Right kidney (tissue), 9 donors: ENCODE results near the gene GSC.
A peak's percentile ranks its signal among the peaks of the same experiment; 100 is the strongest.
"Not testable (repeated sequence)": the region's sequence is repeated elsewhere in the genome, so short reads cannot be mapped to it uniquely, and the experiment has no call there.

Experiments used
- DNase-seq: peaks from one replicate; pipeline ENCODE4 v3.0.0-alpha.2; 2016
- long read RNA-seq, 8 donors: transcript quantifications; one replicate each; lab custom pipeline, GENCODE V29; 2026

The GSC gene
- long read RNA-seq, donor 1 = 0 reads
- long read RNA-seq, donor 2 = 0 reads
- long read RNA-seq, donor 3 = 0 reads
- long read RNA-seq, donor 4, partial matches to known transcripts = 0 of 1 reads
- long read RNA-seq, donor 4, other reads (novel, unspliced or antisense) = 0 of 1 reads
- long read RNA-seq, donor 5 = 0 reads
- long read RNA-seq, donor 6 = 0 reads
- long read RNA-seq, donor 7 = 0 reads
- long read RNA-seq, donor 8 = 0 reads

DNA sequence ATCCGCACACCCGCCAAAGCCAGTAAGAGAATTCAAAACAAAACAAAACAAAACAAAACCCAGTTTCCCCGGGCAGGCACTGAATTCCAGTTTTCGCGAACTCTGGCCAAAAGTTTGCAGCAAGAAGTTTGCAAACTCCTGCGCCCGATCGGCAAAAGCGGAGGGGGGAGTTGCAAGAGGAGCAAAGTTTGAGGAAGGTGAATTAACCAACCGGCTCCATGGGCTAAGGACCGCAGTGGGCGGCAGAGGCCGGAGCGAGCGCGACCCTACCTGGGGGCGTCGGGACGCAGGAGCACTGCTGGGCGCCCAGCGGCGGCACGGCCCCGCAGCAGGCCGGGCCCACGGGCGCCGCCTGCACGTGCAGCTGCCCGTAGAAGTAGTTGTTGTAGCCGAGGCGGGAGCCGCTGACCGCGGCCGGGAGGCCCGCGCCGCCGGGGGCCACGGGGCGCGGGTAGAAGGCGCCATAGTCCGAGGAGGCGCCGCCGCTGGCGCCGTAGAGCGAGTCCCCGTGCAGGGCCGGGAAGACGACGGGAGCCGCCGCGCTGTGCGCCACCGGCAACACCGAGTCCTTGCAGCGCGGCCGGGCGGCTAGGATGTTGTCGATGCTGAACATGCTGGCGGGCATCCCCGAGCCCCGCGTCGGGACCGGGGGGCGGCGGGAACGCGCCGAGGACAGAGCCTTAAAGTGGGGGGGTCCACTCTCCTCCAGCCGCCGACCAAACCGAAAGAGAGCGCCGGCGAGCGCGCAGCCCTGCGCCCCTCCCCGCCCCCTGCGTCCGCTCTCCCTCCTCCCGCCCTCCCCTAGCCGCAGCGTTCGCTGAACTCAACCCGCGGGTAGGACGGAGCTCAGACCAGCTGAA lies at the start of gene GSC:
Gene GSC (minus strand): TSS at position 723 of the 860 bp plus-strand sequence. CDS start 98 bp downstream, at position 625.
- peak; percentile 89 for DNase-seq

GRCh38 chr14:94819531-94819930 lies 49.6 kb upstream of the GSC start:
- no peak for DNase-seq

DNA sequence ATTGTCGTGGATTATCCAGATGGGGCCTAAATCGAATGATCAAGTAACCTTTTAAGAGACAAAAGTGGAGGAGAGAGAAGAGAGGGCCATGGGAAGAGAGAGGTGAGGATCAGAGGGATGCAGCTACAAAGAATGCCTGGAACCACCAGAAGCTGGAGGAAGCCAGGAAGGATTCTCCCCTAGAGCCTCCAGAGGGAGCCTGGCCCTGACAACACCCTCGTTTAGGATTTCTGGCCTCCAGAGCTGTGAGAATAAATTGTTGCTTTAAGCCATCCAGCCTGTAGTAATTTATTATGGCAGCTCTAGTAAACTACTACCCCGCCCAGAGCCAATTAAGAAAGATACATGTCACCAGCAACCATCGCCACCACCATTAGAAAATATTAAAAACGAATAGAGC lies 46.2 kb upstream of the GSC start:
- no peak for DNase-seq

- DNase-seq = no peak
These were observed 35.9 kb upstream of the GSC start for GRCh38 chr14:94805680-94806288.

GRCh38 chr14:94801225-94801624 lies 31.3 kb upstream of the GSC start:
- no peak for DNase-seq

DNA sequence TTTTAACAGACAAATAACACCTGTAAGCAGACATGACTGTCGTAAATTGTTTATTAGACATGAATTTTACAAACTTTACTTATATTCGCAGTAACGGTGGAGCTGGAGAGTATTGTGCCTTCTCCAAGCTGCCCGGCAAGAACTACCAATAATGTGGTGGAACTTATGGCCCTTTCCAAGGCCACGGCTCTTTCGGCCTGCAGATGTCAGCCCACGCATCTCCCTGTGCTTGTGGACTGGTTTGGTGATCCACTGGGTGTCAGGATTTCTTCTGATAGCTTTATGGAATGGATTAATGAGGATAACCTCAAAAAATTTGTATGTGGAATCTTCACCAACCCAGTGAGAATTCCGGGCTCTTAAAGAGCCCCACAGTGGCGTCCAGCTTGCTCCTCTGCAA lies 30.9 kb upstream of the GSC start:
- DNase-seq = not testable (repeated sequence)

- no peak for DNase-seq
These were observed 28.0 kb upstream of the GSC start for GRCh38 chr14:94797887-94798286.

DNA sequence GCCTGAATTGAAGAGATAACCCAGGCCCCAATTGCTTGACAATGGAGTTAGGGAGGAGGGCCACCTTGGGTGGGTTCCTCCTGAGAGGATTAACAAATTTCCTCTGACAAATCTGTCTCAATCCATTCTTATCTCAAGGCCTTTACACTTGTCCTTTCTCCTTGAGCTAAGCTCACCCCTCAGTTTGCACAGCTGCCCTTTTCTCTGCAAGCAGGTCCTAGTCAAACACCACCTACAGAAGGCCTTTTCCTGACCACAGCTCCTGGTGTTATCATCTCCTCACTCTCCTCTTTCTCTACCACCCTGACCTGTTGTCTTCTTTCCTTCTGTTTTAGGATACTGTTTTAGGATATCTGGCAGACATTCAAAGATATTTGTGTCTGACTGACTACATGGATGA lies 26.4 kb upstream of the GSC start:
- no peak for DNase-seq

GRCh38 chr14:94795372-94795771 lies 25.5 kb upstream of the GSC start:
- DNase-seq = no peak

GRCh38 chr14:94793901-94794300 lies 24.0 kb upstream of the GSC start:
- DNase-seq = no peak

DNA sequence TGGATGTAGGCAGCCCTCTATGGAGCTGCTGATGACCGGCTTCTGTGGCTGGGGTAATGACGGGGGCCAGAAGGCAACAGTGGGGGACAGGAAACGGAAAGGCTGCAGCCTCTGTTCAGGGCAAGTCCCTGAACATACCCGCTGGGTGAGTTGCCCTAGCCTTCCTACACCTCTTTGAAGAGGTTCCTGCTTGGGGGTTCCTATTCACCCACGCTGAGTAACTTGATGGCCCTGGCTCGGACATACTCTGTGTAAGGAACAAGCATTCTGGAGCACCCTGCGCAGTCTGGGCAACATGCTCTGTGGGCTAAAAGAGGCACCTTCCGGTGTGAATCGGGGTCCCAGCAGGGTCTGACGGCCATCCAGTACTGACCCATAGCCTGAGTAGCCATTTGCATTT lies 17.7 kb upstream of the GSC start:
- no peak for DNase-seq

- no peak for DNase-seq
These were observed 17.2 kb upstream of the GSC start for GRCh38 chr14:94787092-94787491.

GRCh38 chr14:94780536-94781399 lies 10.9 kb upstream of the GSC start:
- DNase-seq = no peak

GRCh38 chr14:94779713-94780112 lies 9.8 kb upstream of the GSC start:
- DNase-seq = no peak

- DNase-seq = no peak
These were observed 5.9 kb upstream of the GSC start for GRCh38 chr14:94775871-94776210.

- peak; percentile 54 for DNase-seq
These were observed 5.4 kb upstream of the GSC start for GRCh38 chr14:94775091-94775870.

DNA sequence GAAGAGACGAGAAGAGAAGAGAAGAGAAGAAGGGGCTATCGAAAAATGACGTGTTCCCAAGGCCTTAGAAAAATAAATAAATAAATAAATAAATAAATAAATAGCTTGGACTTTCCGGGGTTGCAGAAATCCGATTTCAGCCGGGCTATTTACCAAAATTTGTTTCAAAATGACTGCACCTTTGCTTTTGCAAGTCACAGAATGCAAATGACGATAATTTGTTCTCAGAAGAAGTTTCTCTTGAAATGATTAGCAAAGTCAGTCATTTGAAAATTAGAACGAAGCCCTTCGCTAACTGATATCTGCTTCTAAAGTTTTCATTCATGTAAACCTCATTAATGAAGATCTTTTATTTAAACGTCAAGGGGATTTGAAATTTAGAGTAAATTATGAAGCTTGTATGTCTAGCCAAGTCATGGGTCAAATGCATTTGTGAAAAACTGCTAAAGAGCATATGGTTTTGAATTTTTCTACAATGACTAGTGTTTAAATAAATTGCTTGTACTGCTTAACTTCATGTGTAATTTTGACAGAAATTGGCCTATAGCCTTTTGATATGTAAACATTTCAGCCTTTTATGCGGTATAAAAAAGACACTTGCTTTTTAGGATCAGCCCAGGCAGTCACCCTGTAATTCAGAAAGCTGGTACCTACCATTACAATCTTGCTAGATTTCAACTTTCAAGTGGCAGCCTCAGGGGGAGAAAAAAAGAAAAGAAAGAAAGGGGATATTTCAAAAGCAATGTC lies 4.6 kb upstream of the GSC start:
- no peak for DNase-seq

DNA sequence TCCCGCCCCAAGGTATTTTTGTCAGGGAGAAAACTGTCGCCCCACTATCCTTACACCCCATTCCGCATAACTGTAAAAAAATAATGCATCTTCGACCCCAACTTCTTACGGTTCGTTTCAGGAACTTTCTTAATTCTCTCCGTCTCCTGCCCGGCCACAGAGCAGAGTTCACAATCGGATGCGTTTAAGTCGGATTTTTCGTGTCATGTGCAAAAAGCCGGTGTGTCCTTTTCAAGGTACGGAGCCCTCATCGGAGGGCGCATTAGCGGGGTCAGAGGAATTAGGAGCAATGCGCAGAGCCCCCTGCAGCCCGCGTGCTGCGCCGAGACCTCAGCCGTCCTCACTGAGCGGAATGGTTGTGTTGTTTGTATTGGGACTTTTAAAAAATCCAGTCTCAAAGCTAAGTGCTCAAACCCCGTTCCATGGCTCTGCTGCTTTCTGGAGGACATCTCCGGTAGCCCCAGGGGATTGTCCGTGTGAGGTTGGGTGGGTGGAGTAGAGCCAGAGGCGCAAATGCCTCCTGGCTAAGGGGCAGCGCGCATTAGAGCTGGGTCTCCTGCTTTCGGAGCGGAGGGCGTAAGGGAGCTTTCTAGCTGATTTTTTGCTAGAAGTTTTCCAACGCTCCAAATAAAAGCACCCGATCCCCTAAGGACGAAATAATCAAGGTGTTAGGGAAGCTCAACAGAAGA lies 3.9 kb upstream of the GSC start:
- DNase-seq = peak; percentile 69

DNA sequence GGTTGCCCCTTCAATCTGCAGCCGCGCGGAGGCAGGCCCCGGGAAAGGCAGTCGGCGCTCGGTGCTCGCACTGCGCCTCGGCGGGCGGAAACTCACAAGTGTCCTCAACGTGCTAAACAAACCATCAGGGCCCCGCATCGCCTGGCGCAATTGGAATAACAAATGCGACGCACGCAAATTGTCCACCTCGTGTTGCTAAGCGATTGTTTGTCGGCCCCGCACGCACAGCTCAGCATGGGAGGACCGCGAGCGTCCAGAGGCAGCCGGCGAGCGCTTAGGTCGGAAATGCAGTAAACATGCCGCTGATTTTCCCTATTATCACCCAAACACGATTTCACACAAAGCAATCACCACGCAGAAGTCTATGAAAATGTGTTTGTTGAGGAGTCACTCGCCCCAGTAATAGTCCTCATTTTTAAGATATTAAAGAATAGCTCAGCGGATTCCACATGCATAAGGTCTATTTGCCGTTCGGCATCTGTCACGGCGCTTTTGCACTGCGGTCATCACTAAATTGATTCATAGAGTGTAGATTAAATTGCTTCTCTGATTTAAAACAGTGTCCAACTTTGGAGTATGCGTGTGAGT lies 3.2 kb upstream of the GSC start:
- peak; percentile 82 for DNase-seq

- no peak for DNase-seq
These were observed 2.6 kb upstream of the GSC start for GRCh38 chr14:94772548-94772947.
